Neuronal stem cell (in vitro differentiated cells): ENCODE measurements around the gene MRAP.

Experiments used
- DNase-seq: peaks from one replicate; pipeline ENCODE4 v3.0.0-alpha.2; 2013; ENCODE audit warnings: low spot score
- H2AFZ ChIP-seq: one replicate; pipeline ENCODE4 v1.6.1; 2013; ENCODE audit warnings: mild to moderate bottlenecking, low read length, inconsistent platforms
- H2AK5ac ChIP-seq: 2 replicates; pipeline ENCODE4 v1.6.1; 2013; ENCODE audit warnings: low read depth, mild to moderate bottlenecking, inconsistent platforms, low read length, moderate library complexity, mixed read lengths
- H2BK120ac ChIP-seq: 2 replicates; pipeline ENCODE4 v1.6.1; 2013; ENCODE audit warnings: low read depth, mild to moderate bottlenecking, inconsistent platforms, low read length, moderate library complexity, mixed read lengths
- H2BK12ac ChIP-seq: one replicate; pipeline ENCODE4 v1.6.1; 2013; ENCODE audit warnings: low read length, inconsistent platforms
- H2BK15ac ChIP-seq: 2 replicates; pipeline ENCODE4 v1.6.1; 2013; ENCODE audit warnings: mild to moderate bottlenecking, low read length, inconsistent platforms, mixed read lengths
- H2BK5ac ChIP-seq: one replicate; pipeline ENCODE4 v1.6.1; 2013; ENCODE audit warnings: inconsistent platforms, mild to moderate bottlenecking, low read length, moderate library complexity
- H3K14ac ChIP-seq: one replicate; pipeline ENCODE4 v1.6.1; 2013; ENCODE audit warnings: low read length, inconsistent platforms
- H3K18ac ChIP-seq: 2 replicates; pipeline ENCODE4 v1.6.1; 2013; ENCODE audit warnings: low read length, inconsistent platforms
- H3K23ac ChIP-seq: 2 replicates; pipeline ENCODE4 v1.6.1; 2013; ENCODE audit warnings: low read depth, mild to moderate bottlenecking, mixed read lengths, low read length, inconsistent platforms; ENCODE audit not compliant: poor library complexity
- H3K27ac ChIP-seq: replicated peaks from 3 replicates; pipeline ENCODE4 v1.5.1; 2013; ENCODE audit warnings: low read length, inconsistent platforms
- H3K27me3 ChIP-seq, 3 experiments: 2 replicates each; pipeline ENCODE4 v1.6.1; 2013; ENCODE audit warnings: low read length in 3 of 3, mild to moderate bottlenecking in 2 of 3, inconsistent platforms in 1 of 3, low read depth in 1 of 3, mixed read lengths in 1 of 3, moderate library complexity in 1 of 3; ENCODE audit not compliant: control insufficient read depth in 3 of 3, insufficient read depth in 3 of 3
- H3K36me3 ChIP-seq, 2 donors: replicated peaks in 1 of 2; 2 replicates each; pipeline ENCODE4 v1.6.1; 2013; ENCODE audit warnings: low read length in 2 of 2; ENCODE audit not compliant: control insufficient read depth in 2 of 2, insufficient read depth in 2 of 2
- H3K4ac ChIP-seq: 2 replicates; pipeline ENCODE4 v1.6.1; 2013; ENCODE audit warnings: inconsistent platforms, mild to moderate bottlenecking, low read length, moderate library complexity
- H3K4me1 ChIP-seq, 2 donors: 1 replicate in 1 of 2; 2 replicates in 1 of 2; pipeline ENCODE4 v1.6.1; 2013; ENCODE audit warnings: low read length in 2 of 2, low read depth in 1 of 2; ENCODE audit not compliant: control insufficient read depth in 2 of 2, insufficient read depth in 1 of 2
- H3K4me2 ChIP-seq: one replicate; pipeline ENCODE4 v1.6.1; 2013; ENCODE audit warnings: mild to moderate bottlenecking, low read length, inconsistent platforms; ENCODE audit not compliant: insufficient read depth, poor library complexity, severe bottlenecking
- H3K4me3 ChIP-seq, 2 donors: 2 replicates each; pipeline ENCODE4 v1.5.1; 2013; ENCODE audit warnings: low read length in 2 of 2, mild to moderate bottlenecking in 2 of 2, inconsistent platforms in 1 of 2, moderate library complexity in 1 of 2
- H3K79me1 ChIP-seq: one replicate; pipeline ENCODE4 v1.6.1; 2013; ENCODE audit warnings: low read depth, mild to moderate bottlenecking, inconsistent platforms, low read length, moderate library complexity
- H3K9ac ChIP-seq: one replicate; pipeline ENCODE4 v1.6.1; 2013; ENCODE audit warnings: mild to moderate bottlenecking, low read depth, low read length, inconsistent platforms; ENCODE audit not compliant: poor library complexity
- H3K9me3 ChIP-seq, 2 donors: replicated peaks in 1 of 2; 2 replicates each; pipeline versions ENCODE3 to v1.6.1; 2013; ENCODE audit warnings: low read length in 2 of 2, mild to moderate bottlenecking in 2 of 2, inconsistent platforms in 1 of 2, low read depth in 1 of 2, mixed read lengths in 1 of 2, moderate library complexity in 1 of 2; ENCODE audit not compliant: control insufficient read depth in 2 of 2, insufficient read depth in 1 of 2
- H4K8ac ChIP-seq: one replicate; pipeline ENCODE4 v1.6.1; 2013; ENCODE audit warnings: low read depth, mild to moderate bottlenecking, inconsistent platforms, low read length, moderate library complexity
- H4K91ac ChIP-seq: one replicate; pipeline ENCODE4 v1.6.1; 2013; ENCODE audit warnings: low read length, low read depth, mild to moderate bottlenecking, inconsistent platforms; ENCODE audit not compliant: poor library complexity
- WGBS, 2 donors: extraction: QIAGEN DNeasy Blood & Tissue Kit; methylation state at CpG; one replicate each; pipeline ENCODE4 v1.1.7; 2013; ENCODE audit warnings: missing lambda C conversion rate in 2 of 2, mixed read lengths in 1 of 2; ENCODE audit not compliant: insufficient read length in 2 of 2, insufficient replicate concordance in 1 of 2; ENCODE audit errors: extremely low coverage in 2 of 2; 5-methylcytosine and 5-hydroxymethylcytosine counted together

Gene MRAP

GRCh38 chr21:32298148-32298559 is 501 bp upstream of the MRAP start:
- Histone ChIP-seq H2BK15ac (no peak overlapping the region), H3K9me3 (peaks cover 0 to 4% of the 10 kb centered on the region in 2 donors), H3K23ac (no peak overlapping the region), H3K27ac (no peak overlapping the region), H3K14ac (no peak overlapping the region), H3K4me1 (no peaks in the 10 kb centered on the region), H2BK120ac (no peak overlapping the region), H2AFZ (no peak overlapping the region), H3K4me2 (no peak overlapping the region), H3K18ac (no peak overlapping the region), H2BK5ac (no peak overlapping the region), H3K27me3 (no peaks in the 10 kb centered on the region), H3K36me3 (peaks cover 7 to 16% of the 10 kb centered on the region in 2 donors), H2AK5ac (no peak overlapping the region), H3K9ac (no peak overlapping the region), H4K8ac (no peak overlapping the region), H3K4me3 (no peak overlapping the region), H4K91ac (no peak overlapping the region), H3K79me1 (peaks cover 2% of the 10 kb centered on the region), H3K4ac (no peak overlapping the region), H2BK12ac (no peak overlapping the region)
- no CpG with 5 or more reads among the region's 6 CpGs for WGBS, 2 donors
- no peak for DNase-seq

- Histone ChIP-seq H2BK5ac (no peak overlapping the region), H3K4me3 (no peak overlapping the region), H2BK12ac (no peak overlapping the region), H3K14ac (no peak overlapping the region), H2AFZ (no peak overlapping the region), H4K91ac (no peak overlapping the region), H3K36me3 (peaks cover 7 to 16% of the 10 kb centered on the region in 2 donors), H3K9me3 (peaks cover 0 to 4% of the 10 kb centered on the region in 2 donors), H3K18ac (no peak overlapping the region), H3K4me2 (no peak overlapping the region), H2AK5ac (no peak overlapping the region), H3K27ac (no peak overlapping the region), H3K79me1 (peaks cover 2% of the 10 kb centered on the region), H3K4ac (no peak overlapping the region), H3K23ac (no peak overlapping the region), H2BK120ac (no peak overlapping the region), H3K27me3 (no peaks in the 10 kb centered on the region), H4K8ac (no peak overlapping the region), H3K9ac (no peak overlapping the region), H2BK15ac (no peak overlapping the region), H3K4me1 (no peaks in the 10 kb centered on the region)
- no peak for DNase-seq
- no CpG with 5 or more reads among the region's 6 CpGs for WGBS, 2 donors
These were observed 1.0 kb downstream of the MRAP start for GRCh38 chr21:32299695-32300094.

- Histone ChIP-seq H4K91ac (no peak overlapping the region), H2BK15ac (no peak overlapping the region), H2AFZ (no peak overlapping the region), H2AK5ac (no peak overlapping the region), H3K9me3 (peaks cover 0 to 4% of the 10 kb centered on the region in 2 donors), H2BK120ac (no peak overlapping the region), H2BK12ac (no peak overlapping the region), H3K36me3 (peaks cover 7 to 16% of the 10 kb centered on the region in 2 donors), H2BK5ac (no peak overlapping the region), H3K23ac (peak overlapping the region; percentile 6), H3K27me3 (no peaks in the 10 kb centered on the region), H3K27ac (no peak overlapping the region), H4K8ac (peak overlapping the region; percentile 43), H3K79me1 (peaks cover 2% of the 10 kb centered on the region), H3K4me1 (no peaks in the 10 kb centered on the region), H3K4me3 (peak overlapping the region in 1 of 2 donors; percentile 32), H3K14ac (no peak overlapping the region), H3K9ac (peak overlapping the region; percentile 64), H3K4ac (no peak overlapping the region), H3K4me2 (no peak overlapping the region), H3K18ac (no peak overlapping the region)
- no peak for DNase-seq
- WGBS, 2 donors = no CpG with 5 or more reads among the region's 41 CpGs
These were observed 1.5 kb downstream of the MRAP start for GRCh38 chr21:32300117-32300681.

GRCh38 chr21:32301596-32301995 is 2.9 kb downstream of the MRAP start:
- H2BK15ac ChIP-seq = no peak overlapping the region
- no CpG with 5 or more reads among the region's 2 CpGs for WGBS, 2 donors
- H3K27ac ChIP-seq = no peak overlapping the region
- peaks cover 2% of the 10 kb centered on the region for H3K79me1 ChIP-seq
- H2BK5ac ChIP-seq = no peak overlapping the region
- no peak for DNase-seq
- no peak overlapping the region for H2AFZ ChIP-seq
- H3K4me2 ChIP-seq = no peak overlapping the region
- H2BK120ac ChIP-seq = no peak overlapping the region
- no peak overlapping the region for H3K14ac ChIP-seq
- H3K18ac ChIP-seq = no peak overlapping the region
- no peak overlapping the region for H3K4ac ChIP-seq
- H3K36me3 ChIP-seq = peaks cover 7 to 19% of the 10 kb centered on the region in 2 donors
- no peak overlapping the region for H3K9ac ChIP-seq
- peaks cover 0 to 4% of the 10 kb centered on the region in 2 donors for H3K9me3 ChIP-seq
- H3K27me3 ChIP-seq = no peaks in the 10 kb centered on the region
- H3K23ac ChIP-seq = no peak overlapping the region
- H2AK5ac ChIP-seq = no peak overlapping the region
- no peak overlapping the region for H3K4me3 ChIP-seq
- no peak overlapping the region for H2BK12ac ChIP-seq
- peaks cover 0 to 3% of the 10 kb centered on the region in 2 donors for H3K4me1 ChIP-seq
- no peak overlapping the region for H4K91ac ChIP-seq
- H4K8ac ChIP-seq = no peak overlapping the region
